ENCODE results near the gene TRPV4.
"Not testable (repeated sequence)": the region's sequence is repeated elsewhere in the genome, so short reads cannot be mapped to it uniquely, and the experiment has no call there.

TRPV4 gene

DNA sequence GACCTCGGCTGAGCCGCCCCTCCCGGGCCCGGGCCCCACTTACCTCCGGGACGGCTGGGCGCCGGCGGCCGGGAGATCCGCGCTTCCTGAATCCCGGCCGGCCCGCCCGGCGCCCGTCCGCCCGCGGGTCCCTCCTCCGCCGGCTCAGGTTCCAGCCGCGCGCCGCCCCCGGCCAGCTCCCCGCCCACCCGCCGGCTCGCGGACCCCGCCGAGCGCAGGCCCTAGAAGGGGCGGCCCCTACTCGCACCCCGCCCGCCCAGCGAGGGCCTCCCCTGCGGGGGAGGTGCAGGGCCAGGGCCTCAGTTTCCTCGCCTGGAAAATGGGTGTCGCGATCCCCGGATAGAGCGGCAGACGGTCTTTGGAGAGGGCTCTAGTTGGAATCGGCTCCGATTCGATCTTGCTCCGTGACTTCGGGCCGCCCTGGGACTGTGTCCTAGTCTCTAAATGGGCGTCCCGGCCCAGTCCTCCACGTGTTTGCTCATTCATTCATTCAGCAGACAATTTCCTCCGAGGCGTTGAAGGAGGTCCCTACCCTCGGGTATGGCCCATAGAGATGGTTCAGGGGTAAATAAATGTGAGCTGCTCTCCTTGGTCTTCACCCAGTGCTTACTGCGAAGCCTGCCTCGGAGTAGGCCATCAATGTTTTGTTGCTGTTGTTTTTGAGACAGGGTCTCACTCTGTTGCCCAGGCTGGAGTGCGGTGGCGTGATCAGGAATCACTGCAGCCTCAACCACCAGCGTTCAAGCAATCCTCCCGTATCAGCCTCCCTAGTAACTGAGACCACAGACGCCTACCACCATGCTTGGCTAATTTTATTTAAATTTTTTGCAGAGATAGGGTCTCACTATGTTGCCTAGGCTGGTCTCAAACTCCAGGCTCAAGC lies at the start of gene TRPV4:
Gene TRPV4, minus strand, starts transcription at position 92 of the 883 bp plus-strand sequence. CDS start 18,602 bp downstream, outside the sequence.
- DNase-seq, result no peak

DNA sequence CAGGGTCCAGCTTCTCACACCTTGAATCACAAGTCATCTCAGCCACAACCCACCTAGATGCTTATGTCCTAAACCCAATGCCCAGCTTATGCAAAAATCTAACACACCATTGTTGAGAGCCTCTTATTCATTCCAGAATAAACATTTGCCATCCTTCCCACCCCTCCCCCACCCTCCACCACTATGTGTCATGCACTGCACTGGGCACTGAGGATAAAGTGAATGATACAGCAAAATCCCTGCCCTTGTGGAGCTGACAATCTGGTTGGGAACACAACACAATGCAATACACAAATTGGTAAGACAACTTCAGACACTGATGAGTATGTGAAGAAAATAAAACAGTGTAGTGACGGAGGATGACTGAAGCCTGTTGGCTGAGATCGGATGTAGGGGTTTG lies 48.6 kb upstream of the TRPV4 start:
- no peak for DNase-seq

DNA sequence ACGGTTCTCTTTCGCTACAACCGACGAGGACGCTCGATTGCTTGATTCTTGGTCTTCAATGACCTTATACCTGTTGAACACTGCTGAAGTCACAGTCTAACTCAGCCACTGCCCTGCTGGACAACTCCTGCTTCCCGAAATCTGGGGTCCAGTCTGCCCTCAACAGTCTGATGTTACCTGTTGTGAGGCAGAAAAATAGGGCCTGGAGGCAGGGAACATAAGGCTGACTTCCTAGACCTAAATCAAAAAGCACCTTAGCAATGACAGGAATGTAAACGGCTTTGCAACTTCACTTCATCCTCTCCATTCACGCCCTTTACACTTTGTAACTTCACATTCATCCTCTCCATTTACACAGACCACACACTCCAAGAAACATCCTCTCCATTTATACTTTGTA lies 47.7 kb upstream of the TRPV4 start:
- no peak for DNase-seq

DNA sequence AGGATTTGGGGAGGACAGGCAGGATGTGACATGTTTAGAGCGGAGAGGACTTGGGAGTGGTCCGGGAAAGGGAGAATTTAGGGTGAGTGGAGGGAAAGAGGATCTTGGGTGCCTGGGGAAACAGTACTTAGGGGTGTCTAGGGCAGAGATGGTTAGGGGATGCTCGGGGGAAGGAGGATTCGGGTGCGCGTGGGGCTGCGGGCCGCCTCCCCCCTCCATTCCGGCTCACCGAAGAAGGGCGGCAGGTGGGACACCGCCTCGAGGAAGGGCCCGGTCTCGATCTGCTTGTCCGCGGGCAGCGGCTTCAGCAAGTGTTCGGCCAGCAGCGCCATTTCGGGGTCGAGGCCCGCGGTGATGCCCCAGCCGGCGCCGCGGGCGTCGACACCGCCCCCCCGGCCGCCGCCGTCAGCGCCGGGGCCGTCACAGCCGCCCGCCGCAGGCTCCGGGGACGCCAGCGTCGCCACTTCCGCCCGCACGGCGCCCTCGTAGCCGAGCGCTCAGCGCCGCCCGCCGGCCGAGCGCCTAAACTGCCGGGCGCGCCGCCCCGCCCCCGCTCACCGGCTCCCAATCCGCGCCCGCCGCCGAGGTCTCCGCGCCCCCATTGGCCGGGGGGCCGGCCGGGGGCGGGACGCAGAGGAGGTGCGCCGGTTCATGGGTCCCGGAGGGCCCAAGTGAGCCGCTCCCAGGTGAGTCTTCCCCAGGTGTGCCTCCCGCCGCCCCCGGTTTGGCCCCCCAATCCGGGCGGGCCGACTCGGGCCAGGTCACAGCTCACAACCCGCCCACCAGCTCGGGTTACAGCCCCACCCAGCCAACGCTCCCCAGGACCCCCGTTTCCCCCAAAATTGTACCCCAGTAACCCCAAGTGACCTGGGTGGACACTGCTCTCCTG lies 47.1 kb upstream of the TRPV4 start, which contains the start of gene GLTP:
Gene GLTP, minus strand, starts transcription at position 499 of the 889 bp plus-strand sequence. Its CDS starts 167 bp downstream, at position 332.
- DNase-seq, result peak; percentile 91

DNA sequence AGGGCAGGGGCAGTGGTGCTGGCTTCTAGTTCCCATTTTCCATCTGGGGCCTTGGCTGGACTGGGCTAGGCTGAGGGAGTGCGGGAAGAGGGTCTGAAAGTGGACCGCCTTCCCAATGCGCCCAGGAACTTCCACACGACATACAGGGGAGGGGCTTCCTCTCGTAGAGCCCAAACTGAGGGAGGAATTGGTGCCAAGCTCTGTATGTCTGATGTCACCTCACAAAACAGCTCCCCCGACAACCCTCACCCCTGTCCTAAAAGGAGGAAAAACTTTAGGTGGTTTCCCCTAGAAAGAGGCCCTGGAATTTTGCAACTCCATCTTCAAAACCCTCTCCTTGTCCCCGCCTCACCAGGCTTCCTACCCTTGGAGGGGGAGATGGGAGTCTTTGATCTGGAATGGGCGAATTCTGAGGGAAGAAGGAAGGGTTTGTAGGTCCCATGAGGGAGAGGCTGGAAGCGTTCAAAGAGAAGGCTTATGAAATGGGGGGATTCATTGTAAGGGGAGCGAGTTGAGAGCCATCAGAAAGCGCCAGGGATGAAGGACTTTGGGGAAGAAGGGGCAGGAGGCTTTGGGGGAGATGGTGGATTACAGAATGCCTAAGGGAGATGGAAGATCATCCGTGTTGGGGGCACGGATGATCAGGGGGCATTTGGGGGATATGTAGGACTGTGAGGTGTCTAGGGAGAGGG lies 46.3 kb upstream of the TRPV4 start:
- no peak for DNase-seq

DNA sequence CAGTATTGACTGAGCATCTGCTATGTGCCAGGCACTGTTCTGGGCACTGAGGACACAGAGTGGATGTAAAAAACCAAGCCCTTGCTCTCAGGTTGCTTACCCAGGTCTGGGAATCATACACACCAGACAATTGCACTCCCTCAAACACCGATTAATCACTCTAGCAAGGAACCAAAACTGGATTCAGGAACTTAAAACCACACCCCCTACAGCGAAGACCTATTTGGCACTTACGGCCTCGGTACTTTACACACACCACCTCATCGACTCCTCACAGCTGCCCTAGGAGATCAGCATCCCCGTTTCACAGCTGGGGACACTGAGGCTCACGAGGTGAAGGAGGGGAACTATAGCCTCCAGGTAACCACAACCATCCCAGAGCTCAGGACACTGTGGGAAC lies 45.6 kb upstream of the TRPV4 start:
- no peak for DNase-seq

DNA sequence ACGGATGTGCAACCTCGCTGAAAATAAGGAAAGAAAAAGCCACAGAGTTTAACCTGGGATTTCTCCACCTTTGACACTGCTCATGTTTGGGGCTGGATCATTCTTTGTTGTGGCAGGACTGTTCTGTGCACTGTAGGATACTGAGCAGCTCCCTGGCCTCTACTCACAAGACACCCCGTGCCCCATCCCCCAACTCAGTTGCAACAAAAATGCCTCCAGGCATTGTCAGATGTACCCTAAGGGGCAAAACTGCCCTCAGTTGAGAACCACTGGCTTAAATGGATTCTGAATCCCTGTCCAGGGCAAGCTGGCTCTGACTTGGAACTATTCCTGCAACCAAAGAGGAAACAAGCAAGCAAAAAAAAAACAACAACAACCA lies 45.0 kb upstream of the TRPV4 start:
- no peak for DNase-seq

DNA sequence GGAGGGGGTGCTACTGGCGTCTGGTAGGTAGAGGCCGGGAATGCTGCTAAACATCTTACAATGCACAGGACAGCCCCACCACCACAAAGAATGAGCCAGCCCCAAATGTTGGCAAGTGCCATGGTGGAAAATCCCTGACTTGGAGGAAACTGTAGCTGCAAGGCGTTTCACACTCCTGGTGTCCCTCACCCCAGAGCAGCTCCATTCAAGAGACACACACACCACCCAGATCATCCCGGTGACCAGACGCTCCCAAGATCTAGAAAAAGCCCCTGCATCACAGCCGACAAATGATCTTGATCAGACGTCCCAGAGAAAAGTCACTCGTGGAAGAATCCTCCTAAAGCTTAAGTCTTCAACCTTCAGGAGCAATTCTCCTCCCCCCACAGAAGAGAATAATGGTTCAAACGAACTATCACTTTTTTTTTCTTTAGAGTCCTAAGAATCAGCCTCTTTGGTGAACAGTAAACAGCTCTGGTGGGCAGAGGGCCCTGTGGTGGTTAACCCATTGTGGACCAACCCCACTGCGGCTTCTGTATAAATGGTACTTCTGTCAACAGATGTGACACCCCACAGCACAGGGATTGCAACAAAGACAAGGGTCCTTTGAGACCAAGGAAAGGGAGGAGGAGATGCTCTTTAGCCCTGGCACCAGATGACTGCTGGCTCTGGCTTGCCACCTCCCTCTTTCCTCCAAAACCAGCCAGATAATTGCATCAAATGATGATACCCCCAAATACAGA lies 44.5 kb upstream of the TRPV4 start:
- DNase-seq, result no peak

DNA sequence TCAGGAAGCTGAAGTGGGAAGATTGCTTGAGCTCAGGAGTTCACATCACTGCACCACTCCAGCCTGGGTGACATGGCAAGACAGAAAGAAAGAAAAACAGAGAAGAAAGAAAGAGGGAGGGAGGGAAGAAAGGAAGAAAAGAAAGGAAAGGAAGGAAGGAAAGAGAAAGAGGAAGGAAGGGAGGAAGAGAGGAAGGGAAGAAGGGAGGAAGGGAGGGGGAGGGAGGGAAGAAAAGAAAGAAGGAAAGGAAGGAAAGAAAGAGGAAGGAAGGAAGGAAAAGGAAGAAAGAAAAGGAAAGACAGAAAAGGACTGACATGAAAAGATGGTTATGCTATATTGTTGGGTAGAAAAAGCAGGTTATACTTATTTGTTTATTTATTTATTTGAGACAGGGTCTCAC lies 43.2 kb upstream of the TRPV4 start:
- no peak for DNase-seq

DNA sequence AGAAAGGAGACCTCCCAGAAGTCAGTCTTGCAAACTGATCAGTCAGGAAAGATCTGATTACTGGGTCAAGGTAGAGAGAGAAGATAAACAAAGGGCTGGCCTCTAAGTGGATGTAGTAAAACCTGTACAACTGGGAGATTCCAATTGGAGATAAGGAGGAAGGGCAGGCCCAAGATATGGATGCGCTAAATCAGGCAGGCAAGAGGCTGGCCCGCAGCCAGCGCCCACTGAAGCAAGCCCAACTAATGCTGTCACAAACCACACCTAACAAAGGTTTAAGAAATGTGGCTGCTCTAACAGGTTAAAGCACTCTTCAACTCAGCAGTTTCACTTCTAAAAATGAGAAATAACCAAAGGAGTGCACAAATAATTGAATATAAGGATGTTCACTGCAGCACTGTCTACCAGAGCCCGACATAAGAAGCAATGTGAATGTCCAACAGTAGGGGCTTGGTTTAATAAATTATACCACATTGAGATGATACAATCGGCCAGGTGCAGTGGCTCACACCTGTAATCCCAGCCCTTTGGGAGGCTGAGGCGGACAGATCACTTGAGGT lies 42.5 kb upstream of the TRPV4 start:
- peak; percentile 75 for DNase-seq

DNA sequence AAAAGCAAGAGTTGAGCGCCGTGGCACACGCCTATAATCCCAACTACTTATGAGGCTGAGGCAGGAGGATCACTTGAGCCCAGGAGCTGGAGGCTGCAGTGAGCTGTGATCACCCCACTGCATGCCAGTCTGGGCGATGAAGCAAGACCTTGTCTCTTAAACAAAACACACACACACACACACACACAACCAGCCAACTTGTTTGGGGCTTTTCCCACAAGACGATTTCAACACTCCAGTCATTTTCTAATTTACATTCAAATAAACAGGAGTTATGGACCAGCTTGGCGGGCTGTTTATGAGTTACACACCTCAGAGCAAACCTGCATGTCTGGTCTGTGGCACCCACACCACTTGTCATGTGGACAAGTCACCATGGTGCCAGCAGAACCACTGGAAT lies 40.5 kb upstream of the TRPV4 start:
- no peak for DNase-seq

DNA sequence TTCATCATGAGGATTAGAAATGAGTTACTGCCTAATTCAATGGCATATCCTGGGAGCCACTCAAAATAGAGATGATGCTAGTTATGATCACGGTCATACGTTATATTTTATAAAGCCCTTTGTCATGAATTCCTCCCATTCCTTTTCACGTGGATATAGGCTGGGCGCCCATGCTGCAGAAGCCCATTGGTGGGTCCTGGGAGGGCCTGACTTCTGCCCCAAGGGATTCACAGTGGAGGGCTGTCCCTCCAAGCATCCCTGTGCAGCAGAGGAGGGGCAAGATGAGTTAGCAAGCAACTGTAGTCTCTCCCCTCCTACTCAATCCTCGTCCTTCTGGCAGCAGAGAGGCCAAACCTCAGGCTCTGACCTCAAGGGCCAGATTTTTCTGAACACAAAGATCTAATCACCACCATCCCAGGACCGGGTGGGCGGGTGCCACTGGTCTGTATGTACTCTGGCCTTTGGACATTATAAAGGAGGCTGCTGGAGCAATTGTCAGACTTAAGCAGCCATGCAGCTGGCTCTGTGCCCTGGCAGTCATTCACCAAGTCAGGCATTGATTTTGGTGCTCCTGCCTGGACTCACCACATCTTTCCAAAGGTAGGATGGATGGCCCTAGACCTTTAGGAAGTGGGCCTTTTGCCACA lies 38.6 kb upstream of the TRPV4 start:
- DNase-seq, result no peak

DNA sequence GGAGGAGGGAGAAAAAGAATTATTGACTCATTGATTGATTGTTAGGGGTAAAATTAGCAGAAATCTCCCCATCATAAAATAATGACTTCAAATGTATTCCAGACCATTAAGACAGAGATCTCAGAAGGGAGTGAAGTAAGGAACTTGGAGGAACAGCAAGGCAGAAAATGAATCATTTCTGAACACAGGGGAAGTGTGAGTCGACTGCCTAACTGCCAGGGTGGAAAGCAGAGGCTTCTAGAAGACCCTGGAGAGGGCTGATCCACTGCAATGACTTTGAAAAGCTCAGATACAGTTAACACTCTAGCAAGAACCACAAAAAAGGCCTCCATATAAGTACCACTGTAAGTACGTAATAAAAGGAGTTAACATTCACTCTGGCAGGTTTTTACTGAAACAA lies 37.5 kb upstream of the TRPV4 start:
- DNase-seq, result no peak

DNA sequence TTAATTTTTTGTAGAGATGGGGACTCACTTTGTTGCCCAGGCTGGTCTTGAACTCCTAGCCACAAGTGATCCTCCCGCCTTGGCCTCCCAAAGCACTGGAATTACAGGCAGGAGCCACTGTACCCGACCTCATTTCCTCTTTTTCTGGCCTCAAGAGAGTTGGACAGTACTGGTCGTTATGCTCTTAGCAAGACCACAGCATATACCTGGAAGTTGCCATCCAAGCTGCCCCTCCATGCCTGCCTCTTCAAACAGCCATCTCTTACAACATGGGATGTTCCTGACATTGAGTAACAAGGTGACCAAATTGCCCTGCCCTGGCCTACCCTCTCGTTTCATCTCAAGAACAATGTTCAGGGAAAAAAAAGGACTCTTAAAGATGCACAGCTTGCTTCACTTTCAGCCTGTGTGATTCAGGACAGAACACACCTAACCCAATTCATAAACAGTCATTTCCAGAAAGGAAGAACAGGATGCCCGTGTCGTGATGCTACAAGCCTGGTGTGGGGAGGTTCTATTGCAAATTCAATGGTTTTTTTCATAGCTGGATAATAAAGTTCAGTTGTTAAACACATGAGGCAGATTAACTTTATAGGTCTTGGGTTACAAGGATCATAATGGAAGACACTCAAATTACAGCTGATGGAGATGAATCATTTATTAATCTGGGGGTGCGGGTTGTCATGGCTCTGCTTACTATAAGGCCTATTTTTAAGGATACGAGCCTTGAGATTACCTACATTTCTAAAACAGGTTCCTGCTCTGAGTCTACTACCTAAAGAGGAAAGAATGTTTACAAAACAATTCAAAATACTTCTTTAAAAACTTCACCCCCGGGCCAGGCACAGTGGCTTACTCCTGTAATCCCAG lies 35.2 kb upstream of the TRPV4 start:
- DNase-seq, result no peak

DNA sequence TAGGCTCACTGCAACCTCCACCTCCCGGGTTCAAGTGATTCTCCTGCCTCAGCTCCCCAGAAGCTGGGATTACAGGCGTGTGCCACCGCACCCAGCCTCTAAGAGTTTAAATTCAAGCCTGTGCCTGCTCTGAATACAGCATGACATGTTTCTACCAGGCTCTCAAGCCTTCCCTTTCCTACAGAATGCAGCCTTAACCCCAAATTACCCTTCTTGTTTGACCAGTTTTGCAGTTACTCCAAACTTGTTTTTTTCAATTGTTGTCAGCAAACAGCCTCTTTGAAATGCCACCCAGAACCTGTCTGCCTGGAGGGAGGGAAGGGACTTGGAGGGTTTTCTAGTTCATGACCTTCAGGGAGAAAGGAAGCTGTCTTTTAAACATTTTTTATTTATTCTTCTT lies 31.7 kb upstream of the TRPV4 start:
- peak; percentile 26 for DNase-seq

DNA sequence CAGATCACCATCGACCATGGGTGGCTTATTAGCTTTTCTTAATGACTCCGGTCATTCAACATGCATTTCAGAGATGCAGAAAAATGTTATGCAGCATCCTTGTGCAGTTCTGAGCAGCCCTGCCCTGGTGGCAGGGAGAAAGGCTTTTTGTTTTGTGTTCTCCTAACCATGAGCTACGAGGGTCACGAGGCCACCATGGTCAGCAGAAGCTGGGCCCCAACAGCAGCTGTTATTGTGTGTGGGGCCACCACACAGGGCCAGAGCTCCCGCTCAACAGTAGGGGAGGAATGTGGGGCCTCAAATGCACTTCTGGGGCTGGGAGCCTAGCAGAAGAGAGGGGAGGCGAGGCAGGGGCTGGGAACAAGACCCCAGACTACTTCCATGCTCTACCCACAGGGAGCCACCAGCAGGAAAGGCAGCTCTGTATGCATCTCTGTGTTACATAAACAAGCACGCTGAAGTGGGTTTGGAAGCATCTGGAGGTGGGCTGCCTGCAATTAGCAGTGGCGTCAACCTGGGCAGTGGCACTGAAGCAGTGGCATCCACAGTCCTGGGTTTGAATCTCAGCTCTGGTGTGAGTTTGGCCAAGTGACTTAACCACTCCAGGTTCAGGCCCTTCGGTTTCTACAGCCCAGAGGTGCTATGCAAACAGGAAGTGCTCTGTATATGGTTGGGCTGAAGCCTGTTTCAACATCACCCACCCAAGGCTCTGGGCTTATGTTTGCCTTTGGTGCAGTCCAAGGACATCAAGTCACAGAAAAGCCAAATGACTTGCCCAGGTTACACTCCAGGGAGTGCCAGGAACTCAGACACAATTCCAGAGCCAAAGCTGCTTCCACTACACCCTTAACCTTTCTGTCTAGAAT lies 30.9 kb upstream of the TRPV4 start:
- DNase-seq, result peak; percentile 58

DNA sequence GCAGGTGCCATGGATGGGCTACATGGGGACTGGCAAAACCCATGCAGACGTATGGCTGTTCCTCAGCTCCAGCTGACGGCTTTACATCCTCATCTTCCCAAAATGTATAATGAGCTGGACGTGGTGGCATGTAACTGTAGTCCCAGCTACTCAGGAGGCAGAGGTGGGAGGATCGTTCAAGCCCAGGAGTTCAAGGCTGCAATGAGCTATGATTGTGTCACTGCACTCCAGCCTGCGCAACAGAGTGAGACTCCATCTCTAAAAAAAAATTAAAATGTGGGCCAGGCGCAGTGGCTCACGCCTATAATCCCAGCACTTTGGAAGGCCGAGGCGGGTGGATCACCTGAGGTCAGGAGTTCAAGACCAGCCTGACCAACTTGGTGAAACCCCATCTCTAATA lies 29.3 kb upstream of the TRPV4 start:
- DNase-seq, result not testable (repeated sequence)

DNA sequence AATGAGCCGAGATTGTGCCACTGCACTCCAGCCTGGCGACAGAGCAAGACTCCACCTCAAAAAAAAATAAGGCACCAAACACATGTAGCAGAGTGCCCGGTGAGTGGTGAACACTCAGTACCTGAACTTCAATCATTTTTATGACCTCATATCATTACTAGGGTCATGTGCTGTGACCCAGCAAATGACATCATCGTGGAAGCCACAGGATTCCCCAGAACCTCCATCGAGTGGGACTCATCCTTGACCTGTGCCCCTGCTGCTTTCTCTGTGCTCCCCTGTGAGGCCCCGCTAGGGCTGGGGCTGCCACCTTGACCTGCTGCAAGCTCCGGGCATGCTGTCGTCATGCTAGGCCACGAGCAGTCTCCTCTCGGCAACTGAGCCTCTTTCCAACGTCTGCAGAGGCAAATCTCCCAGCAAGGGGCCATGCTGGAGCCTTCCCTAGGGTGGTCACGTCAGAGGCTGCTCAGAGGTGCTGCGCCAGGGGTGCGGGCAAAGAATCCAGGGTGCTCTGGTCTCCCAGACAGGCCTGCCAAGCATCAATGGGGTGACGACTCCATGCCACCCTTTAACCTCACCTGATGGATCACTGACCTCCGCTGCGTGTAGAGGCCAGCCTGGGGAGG lies 28.6 kb upstream of the TRPV4 start:
- DNase-seq, result no peak

DNA sequence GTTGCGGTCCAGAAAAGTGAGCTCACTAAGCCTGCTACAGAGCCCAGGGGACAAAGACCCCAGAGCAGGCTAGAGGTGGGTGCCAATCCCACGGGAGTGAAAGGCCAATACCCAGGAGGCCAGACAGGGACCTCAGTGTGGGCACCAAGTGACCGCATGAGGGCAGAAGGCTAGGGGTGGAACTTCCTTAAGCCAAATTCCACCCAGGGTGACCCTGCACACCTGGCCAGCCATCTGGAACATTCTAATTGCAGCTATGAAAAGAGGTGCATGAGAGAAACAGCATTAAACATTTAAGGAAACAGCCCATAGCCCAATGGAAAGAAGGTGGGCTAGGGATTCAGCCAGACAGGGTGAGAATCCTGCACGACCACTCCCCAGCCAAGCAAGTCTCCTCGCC lies 27.8 kb upstream of the TRPV4 start:
- DNase-seq, result no peak
